NCI-H2029 treated with DMSO at 0.1 percent for 48 hours (cell line): ENCODE results near the gene POLDIP3.
"Not testable (repeated sequence)": the region's sequence is repeated elsewhere in the genome, so short reads cannot be mapped to it uniquely, and the experiment has no call there.

Source experiments
- DNase-seq: peaks from one replicate; lab custom pipeline; 2025; lab: John Stamatoyannopoulos, UW

Gene POLDIP3

DNA sequence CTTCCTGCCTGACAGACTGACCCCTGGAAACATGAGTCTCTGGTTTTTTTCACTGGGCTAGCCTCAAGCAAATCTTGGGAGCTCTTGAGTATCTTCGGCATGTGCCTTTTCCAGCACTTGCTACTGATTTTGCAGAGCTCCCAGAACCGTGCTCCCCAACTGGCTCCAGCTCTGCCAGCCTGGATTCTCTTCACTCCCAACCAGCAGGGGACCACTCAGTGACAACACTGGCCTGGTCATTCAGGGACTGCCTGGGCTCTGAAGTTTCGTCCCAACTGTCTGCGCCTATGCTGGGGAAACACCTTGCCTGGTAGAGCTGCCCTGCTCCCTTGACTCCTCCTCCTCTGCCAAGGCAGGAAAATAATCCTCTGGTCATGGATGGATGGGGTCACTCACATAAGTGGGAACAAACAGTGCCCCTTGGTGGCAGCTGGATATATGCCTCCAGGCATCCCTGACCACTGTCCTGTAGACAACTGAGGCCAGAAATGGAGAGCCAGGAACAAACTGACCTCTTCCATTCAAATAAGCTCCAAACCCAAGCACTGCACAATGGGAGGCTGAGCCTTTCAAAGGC, 30.2 kb downstream of the POLDIP3 start:
- no peak for DNase-seq

DNA sequence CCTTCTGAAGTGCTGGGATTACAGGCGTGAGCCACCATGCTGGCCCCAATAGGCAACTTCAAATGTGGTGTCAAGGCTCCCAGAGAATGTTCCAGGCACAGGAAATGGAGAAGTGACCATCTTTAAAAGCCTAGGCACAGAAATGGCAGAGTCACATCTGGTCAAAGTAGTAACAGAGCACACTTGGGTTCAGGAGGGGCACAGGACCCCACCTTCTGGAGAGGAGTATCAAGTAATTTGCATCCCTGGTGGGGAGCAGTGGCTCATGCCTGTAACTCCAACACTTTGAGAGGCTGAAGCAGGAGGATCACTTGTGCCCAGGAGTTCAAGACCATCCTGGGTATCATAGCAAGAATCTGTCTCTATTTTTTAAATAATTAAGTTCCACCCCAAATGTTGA, 31.7 kb downstream of the POLDIP3 start:
- DNase-seq: no peak

DNA sequence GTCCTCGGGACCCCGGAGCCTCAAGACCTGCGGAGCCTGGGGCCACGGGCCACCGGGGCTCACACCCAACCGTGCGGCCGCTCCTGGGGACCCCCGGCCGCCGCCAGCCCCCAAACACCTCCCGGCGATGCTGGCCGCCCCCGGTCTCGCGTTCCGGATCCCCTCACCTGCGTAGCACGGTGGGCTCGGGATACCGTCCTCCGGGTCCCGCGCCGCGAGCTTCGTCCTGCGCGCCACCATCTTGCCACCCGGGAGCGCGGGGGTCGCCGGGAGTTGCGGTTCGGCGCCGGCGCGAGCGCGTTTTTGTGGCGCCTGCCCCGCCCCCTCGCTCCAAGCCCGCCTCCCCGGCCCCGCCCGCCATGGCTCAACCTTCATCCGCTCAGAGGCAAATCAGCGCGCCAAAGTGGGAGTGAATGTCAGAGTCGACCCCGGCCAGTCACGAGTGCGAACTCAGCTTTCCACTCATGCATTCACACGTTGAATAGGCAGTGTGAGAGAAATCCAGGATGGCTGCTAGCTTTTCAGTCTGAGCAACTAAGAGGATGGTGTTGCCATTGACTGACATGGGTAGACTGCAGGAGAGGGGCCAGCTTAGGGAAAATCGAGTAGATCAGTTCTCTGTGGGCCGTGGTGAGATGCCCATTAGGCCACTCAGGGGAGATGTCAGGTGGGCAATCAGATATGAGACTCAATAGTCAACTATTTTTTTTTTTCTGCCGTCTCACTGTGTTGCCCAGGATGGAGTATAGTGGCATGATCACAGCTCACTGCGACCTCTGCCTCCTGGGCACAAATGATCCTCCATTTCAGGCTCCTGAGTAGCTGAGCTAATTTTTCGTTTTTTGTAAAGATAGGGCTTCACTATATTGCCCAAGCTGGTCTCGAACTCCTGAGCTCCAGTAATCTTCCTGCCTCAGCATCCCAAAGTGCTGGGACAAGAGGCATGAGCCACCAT, 32.6 kb downstream of the POLDIP3 start:
- peak; percentile 6 for DNase-seq

DNA sequence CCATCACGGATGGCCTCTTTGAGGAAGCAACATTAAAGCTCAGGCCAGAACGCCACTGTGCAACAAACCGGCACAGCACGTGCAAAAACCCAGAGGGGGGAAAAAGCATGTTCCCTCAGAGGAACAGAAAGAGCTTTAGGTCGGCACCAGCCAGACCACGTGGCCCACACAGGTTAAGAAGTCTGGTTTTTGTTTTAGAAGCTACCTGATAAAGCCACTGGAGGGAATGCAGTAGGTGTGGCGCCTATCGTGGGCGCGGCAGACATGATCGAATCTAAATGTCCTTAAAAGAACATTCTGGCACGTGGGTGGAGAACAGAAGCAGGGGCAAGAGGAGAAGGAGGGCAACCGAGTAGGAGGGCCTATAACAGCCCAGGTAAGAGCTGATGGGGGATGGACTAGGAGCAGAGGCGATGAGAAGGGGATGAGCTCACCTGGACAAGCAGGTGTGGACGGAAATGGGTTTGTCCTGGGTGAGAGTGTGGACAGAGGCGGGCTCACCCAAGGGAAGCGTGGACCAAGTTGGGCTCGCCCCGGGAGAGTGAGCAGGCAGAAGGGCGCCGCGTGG, 33.4 kb downstream of the POLDIP3 start:
- not testable (repeated sequence) for DNase-seq

DNA sequence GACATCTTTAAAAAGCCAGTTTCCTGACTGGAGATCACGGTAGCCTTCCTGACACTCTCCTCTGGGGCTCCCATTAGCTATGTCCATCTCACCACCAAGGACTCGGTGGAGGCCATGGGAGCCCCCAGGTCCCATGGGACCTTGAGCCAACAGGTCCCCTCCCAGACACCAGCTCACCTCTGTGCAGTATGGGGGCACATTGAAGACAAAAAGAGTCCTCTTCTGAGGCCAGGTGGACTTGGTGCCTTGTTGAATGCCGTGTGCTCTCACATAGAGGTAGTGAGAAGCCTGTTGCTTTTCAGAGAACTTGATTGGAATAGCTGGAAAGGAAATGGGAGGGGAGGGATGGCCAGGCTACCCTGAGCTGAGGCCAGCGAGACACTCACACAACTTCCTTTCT, 34.6 kb downstream of the POLDIP3 start:
- not testable (repeated sequence) for DNase-seq

DNA sequence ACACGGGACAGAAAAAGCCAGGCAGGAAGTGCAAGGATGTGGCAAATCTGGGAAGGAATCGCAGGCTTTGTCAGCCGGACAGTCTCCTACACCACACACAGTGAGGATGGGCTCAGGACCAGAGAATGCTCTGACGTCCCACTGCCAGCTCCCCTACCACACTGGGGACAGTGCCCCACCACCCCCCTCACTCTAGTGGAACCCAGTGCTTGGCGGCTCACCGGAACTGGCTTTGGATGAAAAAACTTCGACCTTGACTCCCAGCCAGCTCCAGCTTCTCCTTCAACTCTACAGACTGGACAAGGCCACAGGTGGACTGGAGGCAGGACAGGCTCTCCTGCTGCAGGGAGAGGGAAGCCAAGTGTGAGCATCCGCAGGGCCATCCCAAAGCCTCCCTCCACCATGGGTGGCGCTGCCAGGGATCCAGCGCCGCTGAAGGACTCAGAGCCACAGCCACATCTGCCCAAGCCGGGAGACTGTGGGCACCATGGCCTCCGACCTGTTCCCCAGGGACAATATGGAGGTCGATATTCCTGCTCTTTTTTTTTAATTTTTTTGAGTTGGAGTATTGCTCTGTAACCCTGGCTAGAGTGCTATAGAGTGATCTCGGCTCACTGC, 37.0 kb downstream of the POLDIP3 start:
- no peak for DNase-seq

DNA sequence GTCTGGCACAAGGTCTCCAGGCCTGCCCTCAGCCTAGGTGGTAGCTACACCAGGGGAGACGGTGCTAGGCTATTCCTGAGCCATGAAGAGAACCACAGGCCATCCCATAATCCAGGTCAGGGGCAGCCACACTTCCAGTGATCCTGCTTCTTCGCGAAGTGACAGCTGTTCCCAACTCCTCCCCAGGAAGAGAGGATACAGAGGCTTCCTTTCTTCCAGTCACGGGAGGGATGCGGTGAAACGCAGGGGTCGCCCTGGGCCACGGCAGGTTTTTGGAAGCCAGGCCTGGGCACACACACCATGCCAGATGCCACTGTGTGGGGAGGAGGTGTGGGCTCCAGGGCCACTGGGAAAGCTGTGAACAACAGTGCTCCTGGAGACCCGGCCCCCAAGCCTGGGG, 37.5 kb downstream of the POLDIP3 start:
- DNase-seq: not testable (repeated sequence)

DNA sequence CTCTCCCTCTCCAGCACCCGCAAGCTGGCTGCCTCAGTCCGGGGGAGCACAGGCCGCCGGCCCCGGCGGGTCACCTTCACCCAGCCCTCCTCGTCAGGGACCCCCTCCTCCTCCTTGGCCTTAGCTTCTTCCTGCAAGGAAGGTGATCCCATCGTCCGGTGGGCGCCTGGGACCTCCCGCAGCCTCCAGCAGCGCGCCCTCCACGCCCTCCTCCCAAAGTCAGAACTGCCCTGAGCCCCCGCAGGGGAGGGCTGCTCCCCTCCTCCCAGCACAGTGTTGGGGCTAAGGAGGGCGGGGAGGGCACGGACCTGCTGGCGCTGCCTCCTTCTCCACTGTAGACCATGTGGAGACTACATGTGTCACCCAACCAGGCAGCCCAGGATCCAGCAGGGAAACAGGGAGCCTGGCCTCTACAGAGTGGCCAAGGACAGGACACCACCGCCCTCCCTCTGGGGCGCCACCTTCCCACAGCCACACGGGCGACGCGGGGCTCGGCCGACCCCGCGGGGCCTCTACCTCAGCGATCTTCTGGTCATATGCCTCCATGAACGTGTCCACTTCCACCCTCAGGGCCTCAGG, 38.6 kb downstream of the POLDIP3 start:
- not testable (repeated sequence) for DNase-seq

DNA sequence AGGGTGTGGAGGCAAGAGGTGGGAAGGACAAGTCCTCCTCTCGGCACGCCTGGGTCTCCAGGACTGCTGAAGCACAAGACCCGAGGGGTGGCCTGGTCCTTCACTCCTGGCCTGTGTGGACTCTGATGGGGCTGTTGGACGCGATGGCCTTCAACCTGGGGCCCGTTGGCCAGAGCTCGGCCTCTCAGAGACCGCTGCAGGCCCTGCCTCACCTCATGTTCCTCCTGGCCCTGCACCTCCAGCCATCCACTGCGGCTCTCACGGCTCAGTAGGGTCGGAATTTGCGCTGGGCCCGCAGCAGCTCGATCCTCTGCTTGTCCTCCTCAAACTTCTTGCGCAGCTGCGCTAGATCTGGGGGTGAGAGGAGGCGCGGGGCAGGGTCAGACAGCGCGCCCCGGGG, 40.2 kb downstream of the POLDIP3 start:
- DNase-seq: not testable (repeated sequence)

DNA sequence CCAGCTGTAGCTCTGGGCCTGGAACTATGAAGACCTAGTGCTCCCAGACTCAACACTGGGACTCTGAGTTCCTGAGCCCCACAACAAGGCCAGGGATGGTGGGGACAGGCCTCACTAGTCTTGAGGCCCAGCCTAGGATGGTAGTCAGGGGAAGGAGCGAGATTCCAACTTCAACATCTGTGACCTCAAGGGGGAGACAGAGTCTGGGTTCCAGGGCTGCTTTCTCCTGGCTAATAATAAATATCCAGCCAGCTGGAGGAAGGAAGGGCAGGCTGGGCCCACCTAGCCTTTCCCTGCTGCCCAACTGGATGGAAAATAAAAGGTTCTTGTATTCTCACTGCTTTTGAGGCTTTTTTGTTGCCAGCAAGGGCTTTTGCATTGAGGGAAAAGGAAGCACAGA, 40.6 kb downstream of the POLDIP3 start:
- DNase-seq: not testable (repeated sequence)

DNA sequence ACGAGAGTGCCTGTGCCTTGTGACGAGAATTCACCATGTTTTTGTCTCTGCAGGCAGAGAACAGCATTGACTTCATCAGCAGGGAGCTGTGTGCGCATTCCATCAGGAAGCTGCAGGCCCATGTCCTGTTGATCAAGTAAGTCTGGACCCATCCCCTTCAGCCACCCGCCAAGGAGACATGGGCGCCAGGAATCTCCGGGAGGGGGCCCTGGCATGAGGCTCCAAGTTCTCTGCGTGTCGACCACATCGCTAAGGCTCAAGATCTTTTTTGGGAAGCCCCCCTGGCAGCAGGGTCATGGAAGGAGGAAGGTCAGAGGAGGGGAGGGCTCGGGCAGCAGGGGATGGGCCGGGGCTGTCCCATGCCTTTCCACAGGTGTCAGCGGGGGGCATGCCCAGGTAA, 43.6 kb downstream of the POLDIP3 start:
- not testable (repeated sequence) for DNase-seq

DNA sequence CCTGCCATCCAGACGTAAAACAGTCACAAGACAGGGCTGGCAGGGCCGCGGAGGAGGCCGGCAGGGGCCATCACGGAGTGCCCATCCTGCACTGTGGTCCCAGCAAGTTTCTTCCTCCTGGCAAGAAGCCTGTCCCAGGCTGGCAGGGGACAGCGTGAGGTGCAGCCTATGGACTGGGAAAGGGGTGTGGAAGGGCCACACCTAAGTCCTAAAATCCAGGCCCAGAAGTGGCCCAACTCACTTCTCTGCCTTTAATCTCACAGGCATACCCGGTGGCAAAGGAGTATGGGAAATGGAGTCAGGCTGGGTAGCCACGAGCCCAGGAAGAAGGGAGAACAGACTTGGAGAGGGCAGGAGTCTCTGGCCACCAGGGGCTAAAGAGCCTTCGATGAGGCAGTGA, 44.1 kb downstream of the POLDIP3 start:
- DNase-seq: not testable (repeated sequence)

DNA sequence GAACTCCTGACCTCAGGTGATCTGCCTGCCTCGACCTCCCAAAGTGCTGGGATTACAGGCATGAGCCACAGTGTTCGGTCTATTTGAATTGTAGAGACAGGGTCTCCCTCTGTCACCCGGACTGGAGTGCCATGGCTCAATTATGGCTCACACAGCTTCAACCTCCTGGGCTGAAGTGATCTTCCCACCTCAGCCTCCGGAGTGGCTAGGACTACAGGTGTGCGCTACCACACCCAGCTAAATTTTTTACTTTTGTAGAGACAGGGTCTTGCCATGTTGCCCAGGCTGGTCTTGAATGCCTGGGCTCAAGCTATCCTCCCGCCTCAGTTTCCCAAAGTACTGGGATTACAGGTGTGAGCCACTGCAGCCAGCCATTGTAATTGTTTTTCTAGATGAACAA, 46.7 kb downstream of the POLDIP3 start:
- DNase-seq: not testable (repeated sequence)

DNA sequence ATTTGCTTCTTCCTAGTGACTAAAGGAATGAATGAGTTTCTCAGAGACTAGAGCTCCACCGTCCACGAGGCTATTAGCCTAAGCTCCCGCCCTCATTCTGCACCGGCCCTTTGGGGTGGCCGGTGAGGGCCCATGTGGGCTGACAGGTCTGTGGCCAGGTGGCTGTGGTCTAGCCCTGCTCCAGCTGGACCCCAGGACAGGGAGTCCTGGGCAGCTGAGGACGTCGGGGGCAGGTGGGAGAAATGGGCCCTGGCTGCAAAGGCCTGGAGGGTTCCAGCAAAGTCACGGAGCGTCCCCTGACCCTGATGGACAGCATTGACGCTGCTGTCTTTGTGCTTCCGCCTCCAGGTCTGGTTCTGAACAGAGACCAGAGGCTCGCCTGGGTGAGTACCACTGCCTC, 48.7 kb downstream of the POLDIP3 start:
- no peak for DNase-seq

DNA sequence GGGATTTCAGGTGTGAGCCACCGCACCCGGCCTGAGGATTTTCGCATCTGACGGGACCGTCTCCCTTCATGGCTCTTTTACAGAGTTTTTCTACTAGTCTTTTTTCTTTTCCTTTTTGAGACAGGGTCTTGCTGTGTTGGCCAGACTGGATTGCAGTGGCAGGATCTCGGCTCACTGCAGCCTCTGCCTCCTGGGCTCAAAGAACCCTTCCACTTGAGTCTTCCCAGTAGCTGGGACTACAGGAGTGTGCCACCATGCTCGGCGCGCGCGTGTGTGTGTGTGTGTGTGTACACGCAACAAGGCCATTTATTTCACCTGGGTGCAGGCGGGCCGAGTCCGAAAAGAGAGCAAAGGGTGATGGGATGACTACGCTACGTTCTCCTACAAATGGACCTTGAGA, 50.0 kb downstream of the POLDIP3 start:
- DNase-seq: no peak

DNA sequence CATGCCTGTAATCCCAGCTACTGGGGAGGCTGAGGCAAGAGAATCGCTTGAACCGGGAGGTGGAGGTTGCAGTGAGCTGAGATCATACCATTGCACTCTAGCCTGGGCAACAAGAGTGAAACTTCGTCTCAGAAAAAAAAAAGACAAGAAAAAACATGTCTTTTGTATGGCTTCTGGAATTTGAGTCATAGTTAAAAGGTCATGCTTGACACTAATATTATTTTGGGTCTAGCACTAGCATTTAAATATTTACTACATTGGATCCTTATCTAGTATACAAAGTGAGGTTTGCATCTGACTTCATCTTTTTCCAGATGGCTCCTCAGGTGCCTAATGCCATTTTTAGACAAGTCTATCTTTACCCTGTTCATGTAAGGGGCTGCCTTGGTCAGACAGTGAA, 50.7 kb downstream of the POLDIP3 start:
- DNase-seq: not testable (repeated sequence)

DNA sequence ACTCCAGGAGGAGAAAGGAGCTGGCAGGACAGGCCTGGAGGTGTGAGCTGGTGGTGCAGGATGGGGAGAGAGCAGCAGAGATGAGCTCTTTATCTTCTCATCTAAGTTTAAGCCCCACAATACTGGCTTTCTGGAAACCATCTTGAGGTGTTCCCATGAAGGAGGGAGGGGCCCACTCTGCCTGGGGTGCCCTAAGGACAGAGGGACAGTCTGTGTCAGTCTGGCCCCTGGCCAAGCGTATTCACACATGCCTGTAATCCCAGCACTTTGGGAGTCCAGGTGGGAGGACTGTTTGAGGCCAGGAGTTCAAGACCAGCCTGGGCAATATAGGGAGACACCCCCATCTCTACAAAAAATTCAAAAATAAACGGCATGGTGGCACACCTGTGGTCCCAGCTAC, 52.0 kb downstream of the POLDIP3 start:
- DNase-seq: no peak

DNA sequence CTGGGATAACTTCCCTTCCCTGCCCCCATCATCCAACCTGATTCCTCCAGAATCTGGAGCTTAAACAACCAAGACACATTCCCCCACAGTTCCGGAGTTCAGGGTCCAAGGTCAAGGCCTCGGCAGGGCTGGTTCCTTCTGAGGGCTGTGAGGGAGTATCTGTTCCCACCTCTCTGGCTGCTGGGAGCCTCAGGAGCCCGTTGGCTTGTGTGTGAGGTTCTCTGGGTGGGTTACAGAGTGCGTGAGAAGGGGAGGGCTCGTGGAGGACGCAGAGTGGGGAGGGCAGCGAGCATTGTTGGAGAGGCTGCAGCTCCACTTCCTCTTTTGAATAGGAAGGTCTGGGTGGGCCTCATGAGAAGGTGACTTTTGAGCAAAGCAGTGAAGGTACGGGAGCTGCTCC, 52.4 kb downstream of the POLDIP3 start:
- no peak for DNase-seq

DNA sequence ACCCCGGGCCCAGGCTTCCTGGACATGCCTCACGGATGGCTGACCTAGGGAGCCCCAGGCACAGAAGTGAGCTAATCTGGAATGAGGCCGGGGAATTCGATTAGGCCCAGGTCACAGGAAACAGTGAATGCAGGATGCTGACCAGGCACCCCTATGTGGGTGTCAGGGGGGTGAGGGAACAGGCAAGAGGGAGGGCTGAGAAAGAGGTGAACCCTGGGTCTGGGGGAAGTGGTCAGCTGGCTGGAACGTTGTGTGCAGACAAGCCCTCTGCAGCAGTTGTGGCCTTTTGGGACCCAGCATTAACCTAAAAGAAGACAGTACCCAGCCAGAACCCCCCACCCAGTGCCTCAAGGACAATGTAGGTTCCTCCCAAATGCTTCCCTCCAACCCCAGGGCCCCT, 52.8 kb downstream of the POLDIP3 start:
- no peak for DNase-seq

DNA sequence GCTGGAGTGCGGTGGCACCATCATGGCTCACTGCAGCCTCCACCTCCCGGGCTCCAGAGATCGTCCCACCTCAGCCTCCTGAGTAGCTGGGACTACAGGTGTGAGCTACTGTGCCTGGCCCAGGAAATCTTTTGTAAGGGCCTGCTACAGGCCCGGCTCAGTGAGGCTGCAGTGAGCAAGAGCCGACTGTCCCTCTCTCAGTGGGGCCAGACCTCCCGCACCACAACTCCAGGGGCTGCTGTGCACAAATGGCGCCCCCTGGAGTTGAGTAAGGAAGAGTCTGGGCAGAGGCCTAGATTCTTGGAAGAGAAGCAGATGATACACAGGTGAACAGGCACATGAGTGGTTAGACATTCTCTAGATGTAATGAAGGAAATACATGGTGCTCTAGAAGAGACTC, 53.9 kb downstream of the POLDIP3 start:
- no peak for DNase-seq

DNA sequence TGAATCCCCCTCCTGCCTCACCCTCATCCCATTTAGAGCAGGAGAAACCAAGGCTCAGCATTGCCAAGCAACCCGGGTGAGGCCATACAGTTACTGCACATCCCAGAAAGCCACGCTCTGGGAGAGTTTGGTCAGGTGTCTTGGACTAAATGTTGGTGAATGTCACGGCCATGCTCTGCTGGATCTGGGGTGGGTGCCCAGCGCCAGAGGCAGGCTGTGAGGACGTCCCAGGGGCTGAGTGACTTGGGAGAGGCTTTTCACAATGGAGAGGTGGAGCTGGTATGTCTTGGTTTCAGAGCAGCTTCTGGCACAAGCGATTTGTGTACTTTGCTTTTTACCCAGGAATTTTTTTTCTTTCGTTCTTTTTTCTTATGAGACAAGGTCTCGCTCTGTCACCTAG, 54.3 kb downstream of the POLDIP3 start:
- no peak for DNase-seq
